Stimulated activated CD4-positive, alpha-beta T cell treated with anti-CD3 and anti-CD28 coated beads, Interleukin-12 subunit alpha, Interleukin-12 subunit beta, amount 100 ng/mL, for 48 hours (primary cell): ENCODE data around the gene TNS1.
"Not testable (repeated sequence)": the region's sequence is repeated elsewhere in the genome, so short reads cannot be mapped to it uniquely, and the experiment has no call there.

Source experiments
- DNase-seq, 3 donors: peaks; one replicate each; pipeline ENCODE4 v3.0.0-alpha.2; 2020; ENCODE audit warnings: low read depth in 2 of 3, low spot score in 1 of 3

TNS1 gene

GRCh38 chr2:218002845-218003180, at the start of gene TNS1:
Gene TNS1, minus strand, starts transcription at chr2:218002995. Its CDS starts 123 bp downstream, at chr2:218002872.
- DNase-seq, result no peak

- DNase-seq, result no peak
Observed at GRCh38 chr2:218051903-218052302, 49.1 kb upstream of the TNS1 start.

DNA sequence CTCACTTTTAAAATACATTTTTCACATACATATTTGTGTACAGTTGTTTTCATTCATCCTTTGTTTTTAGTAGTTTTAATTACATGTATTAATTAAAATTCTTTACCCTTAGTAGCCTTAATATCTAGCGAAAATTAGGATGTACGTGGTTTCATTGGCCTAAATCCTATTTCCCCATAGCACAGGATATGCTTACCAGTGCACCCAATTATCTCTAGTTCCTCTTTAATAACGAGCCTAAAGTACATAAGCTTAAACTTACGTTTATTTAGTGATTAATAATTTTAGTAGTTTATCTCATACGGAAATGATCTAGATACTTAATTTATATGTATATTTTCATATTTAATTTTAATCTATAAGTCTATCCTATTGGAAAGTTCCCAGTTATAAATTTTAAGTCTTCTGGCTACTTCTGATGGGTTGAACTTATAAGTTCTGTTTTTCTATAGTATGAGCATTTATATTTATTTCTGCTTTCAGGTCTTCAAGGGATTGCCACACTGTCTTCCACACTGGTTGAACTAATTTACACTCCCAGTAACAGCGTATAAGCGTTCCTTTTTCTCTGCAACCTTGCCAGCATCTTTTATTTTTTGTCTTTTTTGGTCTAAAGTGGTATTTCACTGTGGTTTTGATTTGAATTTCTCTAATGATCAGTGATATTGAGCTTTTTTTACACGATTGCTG, 44.9 kb upstream of the TNS1 start:
- DNase-seq, result no peak

- DNase-seq, result no peak
Observed at GRCh38 chr2:218046238-218046637, 43.4 kb upstream of the TNS1 start.

DNA sequence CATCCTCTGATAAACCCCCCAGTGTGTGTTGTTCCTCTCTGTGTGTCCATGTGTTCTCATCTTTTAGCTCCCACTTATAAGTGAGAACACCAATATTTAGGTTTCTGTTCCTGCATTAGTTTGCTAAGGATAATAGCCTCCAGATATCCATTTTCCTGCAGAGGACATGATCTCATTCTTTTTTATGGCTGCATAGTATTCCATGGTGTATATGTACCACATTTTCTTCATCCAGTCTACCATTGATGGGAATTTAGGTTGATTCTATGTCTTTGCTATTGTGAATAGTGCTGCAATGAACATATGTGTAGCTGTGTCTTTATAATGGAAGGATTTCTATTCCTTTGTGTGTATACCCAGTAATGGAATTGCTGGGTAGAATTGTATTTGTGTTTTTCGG, 41.8 kb upstream of the TNS1 start:
- not testable (repeated sequence) for DNase-seq

DNA sequence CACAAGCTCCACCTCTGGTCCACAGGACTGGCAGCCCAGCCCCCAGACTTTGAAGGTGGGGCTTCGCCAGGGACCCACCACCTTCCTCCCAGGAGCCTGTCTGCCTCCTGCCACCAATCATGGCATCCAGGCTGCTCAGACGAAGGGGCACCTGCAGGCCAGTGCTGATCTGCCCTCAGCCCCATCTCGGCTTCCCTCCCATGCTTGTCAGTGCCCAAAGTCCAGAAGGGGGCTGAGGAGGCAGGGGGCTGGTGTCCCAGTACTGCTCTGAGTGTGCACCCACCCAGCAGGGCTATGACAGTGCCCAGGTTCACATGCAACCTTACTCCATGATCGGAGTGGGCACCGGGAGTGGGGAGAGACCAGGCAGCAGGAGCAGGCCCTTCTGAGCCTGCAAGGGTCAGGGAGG, 40.9 kb upstream of the TNS1 start:
- no peak for DNase-seq

DNA sequence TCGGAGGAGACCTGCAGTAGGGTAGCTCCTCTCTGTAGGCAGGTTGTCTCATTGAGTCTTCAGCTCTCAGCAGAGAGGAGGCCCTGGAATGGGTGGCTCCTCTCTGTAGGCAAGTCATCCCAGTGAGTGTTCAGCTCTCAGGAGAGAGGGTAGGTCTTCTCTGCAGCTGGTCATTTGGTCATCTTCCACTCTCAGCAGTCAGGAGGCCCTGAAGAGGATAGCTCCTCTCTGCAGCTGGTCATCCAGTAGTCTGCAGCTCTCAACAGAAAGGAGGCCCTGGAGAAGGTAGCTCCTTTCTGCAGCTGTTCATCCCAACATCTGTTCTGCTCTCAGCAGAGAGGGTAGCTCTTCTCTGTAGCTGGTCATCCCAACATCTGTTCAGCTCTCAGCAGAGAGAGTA, 40.3 kb upstream of the TNS1 start:
- DNase-seq, result no peak

GRCh38 chr2:218041302-218042168, 38.7 kb upstream of the TNS1 start:
- no peak for DNase-seq

- no peak for DNase-seq
Observed at GRCh38 chr2:218040883-218041282, 38.1 kb upstream of the TNS1 start.

DNA sequence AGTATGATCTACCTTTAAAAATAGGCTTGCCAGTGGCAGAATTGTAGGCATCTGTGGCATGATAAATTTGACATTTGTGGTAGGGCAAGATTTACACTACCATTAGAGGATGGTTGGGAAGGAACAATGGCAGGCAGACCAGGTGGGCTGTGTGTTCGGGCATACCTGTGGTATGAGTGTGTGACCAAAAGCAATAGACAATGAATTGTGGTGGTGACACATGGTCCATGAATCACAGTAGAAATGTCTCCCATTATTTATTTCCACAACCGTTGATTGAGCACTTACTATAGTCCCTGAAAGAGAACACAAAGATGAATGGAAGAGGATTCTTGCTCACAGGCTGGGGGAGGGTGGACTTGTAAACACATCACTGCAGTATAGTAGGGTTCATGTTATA, 36.4 kb upstream of the TNS1 start:
- DNase-seq, result no peak

GRCh38 chr2:218036371-218036770, 33.6 kb upstream of the TNS1 start:
- no peak for DNase-seq

- DNase-seq, result no peak
Observed at GRCh38 chr2:218035463-218036100, 32.8 kb upstream of the TNS1 start.

DNA sequence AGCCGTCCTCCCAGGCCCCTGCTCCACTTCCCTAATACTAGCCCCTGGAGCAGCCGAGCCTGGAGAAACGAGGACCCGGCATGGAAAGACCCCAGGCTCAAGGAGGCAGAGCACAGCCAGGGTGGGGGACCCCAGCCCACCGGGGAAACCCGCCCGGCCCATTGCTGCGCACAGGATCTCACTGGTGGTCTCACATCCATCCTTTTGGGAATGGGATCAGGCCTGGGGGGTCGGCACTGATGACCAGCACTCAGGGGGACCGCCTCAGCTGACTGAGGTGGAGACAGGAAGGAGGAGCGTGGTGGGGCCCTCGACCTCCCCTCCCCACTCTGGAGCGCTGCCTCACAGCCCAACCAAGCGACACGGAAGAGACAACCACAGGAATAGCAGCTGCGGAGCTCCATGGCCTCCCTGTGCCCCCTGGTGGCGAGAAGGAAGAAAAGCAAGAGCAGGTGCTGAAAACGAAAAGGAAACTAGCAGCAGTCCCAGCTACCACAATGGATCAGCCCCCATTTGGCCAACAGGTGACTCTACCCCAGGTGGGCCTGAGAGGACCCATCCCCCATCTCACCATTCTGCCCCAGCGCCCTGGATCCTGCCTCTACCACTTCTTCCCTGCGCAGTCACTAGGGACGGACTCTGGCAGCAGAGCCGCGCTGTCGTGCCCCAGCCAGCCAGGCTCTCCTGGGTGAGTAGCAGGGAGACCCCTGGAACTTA, 31.9 kb upstream of the TNS1 start:
- peak; percentile 39 to 54 (median 53) for DNase-seq

GRCh38 chr2:218033590-218034496, 31.0 kb upstream of the TNS1 start:
- DNase-seq, result no peak

- no peak for DNase-seq
Observed at GRCh38 chr2:218033208-218033589, 30.4 kb upstream of the TNS1 start.

GRCh38 chr2:218032336-218033171, 29.8 kb upstream of the TNS1 start:
- DNase-seq, result no peak

- DNase-seq, result no peak
Observed at GRCh38 chr2:218031771-218032257, 29.0 kb upstream of the TNS1 start.

DNA sequence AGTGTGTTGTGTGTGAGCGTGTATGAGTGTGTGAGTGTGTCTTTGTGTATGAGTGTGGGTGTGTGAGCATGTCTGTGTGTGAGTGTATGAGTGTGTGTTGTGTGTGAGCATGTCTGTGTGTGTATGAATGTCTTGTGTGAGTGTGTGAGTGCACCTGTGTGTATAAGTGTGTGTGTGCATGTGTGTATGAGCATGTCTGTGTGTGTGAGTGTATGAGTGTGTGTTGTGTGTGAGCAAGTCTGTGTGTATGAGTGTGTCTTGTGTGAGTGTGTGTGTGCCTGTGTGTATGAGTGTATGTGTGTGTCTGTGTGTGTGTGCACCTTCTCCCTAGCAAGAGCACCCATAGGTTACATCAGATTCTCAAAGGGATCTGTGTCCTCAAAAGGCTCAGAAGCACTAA, 28.5 kb upstream of the TNS1 start:
- no peak for DNase-seq

GRCh38 chr2:218030409-218031195, 27.8 kb upstream of the TNS1 start:
- no peak for DNase-seq
